PC-9 (cell line): ENCODE data around the gene PTPRG. TPM values are rescaled to one million over a fixed set of nuclear protein-coding genes. Genes with fewer than 3 reads are reported as not detected.

Experiments
- BruUV-seq: library from RNA; stranded (reverse); fragments of 400-500 nt; replicated peaks from 2 replicates; lab custom pipeline; 2021; lab: Mats Ljungman, UMichigan
- CTCF ChIA-PET: fragments of 300-600 bp; sonication (Branson Sonifier 250); formaldehyde crosslinking; loops from one replicate; lab custom pipeline; 2022; ENCODE audit warnings: antibody characterized with exemption; lab: Charles Lee
- POLR2A ChIA-PET: fragments of 300-600 bp; sonication (Branson Sonifier 250); formaldehyde crosslinking; loops from one replicate; lab custom pipeline; 2022; ENCODE audit warnings: antibody characterized with exemption; ENCODE audit not compliant: unreplicated experiment; lab: Charles Lee
- DNase-seq, 2 experiments: peaks; one replicate each; pipeline versions ENCODE4 v3.0.0 to v3.0.0-alpha.2; 2015 to 2022; ENCODE audit warnings: mixed read lengths in 1 of 2
- H2AFZ ChIP-seq: fragments of 200-600 bp; sonication (generic); 2 replicates; pipeline ENCODE4 v1.8.1; 2017; ENCODE audit warnings: antibody characterized with exemption
- H3F3A ChIP-seq: fragments of 200-600 bp; sonication (generic); 2 replicates; pipeline ENCODE4 v1.8.1; 2017; ENCODE audit warnings: antibody characterized with exemption, mild to moderate bottlenecking, low read depth; ENCODE audit not compliant: insufficient read depth
- H3K27ac ChIP-seq: fragments of 200-600 bp; sonication (generic); 2 replicates; pipeline ENCODE4 v1.6.1; 2016; ENCODE audit warnings: mixed run types
- H3K27me3 ChIP-seq: fragments of 200-600 bp; sonication (generic); 2 replicates; pipeline ENCODE4 v1.6.1; 2016; ENCODE audit warnings: low read depth, mixed run types; ENCODE audit not compliant: insufficient read depth
- H3K36me3 ChIP-seq: fragments of 200-600 bp; sonication (generic); 2 replicates; pipeline ENCODE4 v1.6.1; 2016; ENCODE audit warnings: low read depth, mixed run types
- H3K4me1 ChIP-seq: fragments of 200-600 bp; sonication (generic); replicated peaks from 2 replicates; pipeline ENCODE4 v1.6.1; 2016; ENCODE audit warnings: mixed run types; ENCODE audit not compliant: insufficient read depth
- H3K4me2 ChIP-seq: fragments of 200-600 bp; sonication (generic); 2 replicates; pipeline ENCODE4 v1.6.1; 2017; ENCODE audit warnings: mixed run types
- H3K4me3 ChIP-seq: fragments of 200-600 bp; sonication (generic); 2 replicates; pipeline ENCODE4 v1.6.1; 2016; ENCODE audit warnings: mixed run types
- H3K79me2 ChIP-seq: fragments of 200-600 bp; sonication (generic); 2 replicates; pipeline ENCODE4 v1.6.1; 2017; ENCODE audit warnings: low read depth, mixed run types
- H3K9me2 ChIP-seq: fragments of 200-600 bp; sonication (generic); 2 replicates; pipeline ENCODE4 v1.8.1; 2017; ENCODE audit warnings: mild to moderate bottlenecking; ENCODE audit not compliant: insufficient read depth
- H3K9me3 ChIP-seq: fragments of 200-600 bp; sonication (generic); 2 replicates; pipeline ENCODE4 v1.8.1; 2016; ENCODE audit warnings: low read depth; ENCODE audit not compliant: insufficient read depth
- H4K20me1 ChIP-seq: fragments of 200-600 bp; sonication (generic); 2 replicates; pipeline ENCODE4 v1.8.1; 2017; ENCODE audit not compliant: insufficient read depth
- EZH2 ChIP-seq: fragments of 200-600 bp; sonication (generic); IDR thresholded peaks from 2 replicates; pipeline ENCODE4 v1.8.0; 2017; ENCODE audit warnings: antibody characterized with exemption, low read depth
- intact Hi-C: fragments of 100-400 bp; cut with micrococcal nuclease; formaldehyde crosslinking; loops from one replicate; pipeline ENCODE4 v1.10.0; 2022; ENCODE audit not compliant: unreplicated experiment
- total RNA-seq: library from RNA; stranded (reverse); gene quantifications from 2 replicates; pipeline ENCODE4 v1.2.3, GENCODE V29; 2021
- TF ChIP-seq, protein P1 (sequence below): fragments of 200-600 bp; sonication (generic); conservative IDR thresholded peaks from 2 replicates; pipeline ENCODE4 v1.6.1; 2017; ENCODE audit warnings: mixed run types, antibody characterized with exemption, mild to moderate bottlenecking, moderate library complexity

Gene PTPRG
- total RNA-seq, 1 experiment from 2014 or later = 32.9 TPM

DNA sequence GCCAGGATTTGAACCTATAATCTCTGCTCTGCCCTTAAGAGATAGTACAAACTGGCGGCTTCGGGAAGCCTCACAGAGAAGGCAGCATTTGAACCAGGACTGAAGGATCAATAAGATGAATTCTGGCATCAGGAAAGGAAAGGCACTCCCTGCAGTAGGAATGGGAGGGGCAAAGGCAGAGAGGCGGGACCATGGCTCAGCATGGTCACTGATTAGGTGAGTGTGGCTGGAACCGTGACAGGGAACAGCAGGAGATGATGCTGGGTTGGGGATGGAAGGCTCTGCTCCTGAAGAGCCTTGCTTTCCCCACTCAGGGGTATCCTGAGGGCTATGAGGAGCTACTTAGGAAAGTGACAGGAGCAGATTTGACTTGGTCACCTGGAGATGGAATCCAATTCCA lies 653.5 kb downstream of the PTPRG start:
- no peak for TF ChIP-seq EZH2
- TF ChIP-seq, protein P1, sequence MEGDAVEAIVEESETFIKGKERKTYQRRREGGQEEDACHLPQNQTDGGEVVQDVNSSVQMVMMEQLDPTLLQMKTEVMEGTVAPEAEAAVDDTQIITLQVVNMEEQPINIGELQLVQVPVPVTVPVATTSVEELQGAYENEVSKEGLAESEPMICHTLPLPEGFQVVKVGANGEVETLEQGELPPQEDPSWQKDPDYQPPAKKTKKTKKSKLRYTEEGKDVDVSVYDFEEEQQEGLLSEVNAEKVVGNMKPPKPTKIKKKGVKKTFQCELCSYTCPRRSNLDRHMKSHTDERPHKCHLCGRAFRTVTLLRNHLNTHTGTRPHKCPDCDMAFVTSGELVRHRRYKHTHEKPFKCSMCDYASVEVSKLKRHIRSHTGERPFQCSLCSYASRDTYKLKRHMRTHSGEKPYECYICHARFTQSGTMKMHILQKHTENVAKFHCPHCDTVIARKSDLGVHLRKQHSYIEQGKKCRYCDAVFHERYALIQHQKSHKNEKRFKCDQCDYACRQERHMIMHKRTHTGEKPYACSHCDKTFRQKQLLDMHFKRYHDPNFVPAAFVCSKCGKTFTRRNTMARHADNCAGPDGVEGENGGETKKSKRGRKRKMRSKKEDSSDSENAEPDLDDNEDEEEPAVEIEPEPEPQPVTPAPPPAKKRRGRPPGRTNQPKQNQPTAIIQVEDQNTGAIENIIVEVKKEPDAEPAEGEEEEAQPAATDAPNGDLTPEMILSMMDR = no peak
- intact Hi-C loops = no loop called here

DNA sequence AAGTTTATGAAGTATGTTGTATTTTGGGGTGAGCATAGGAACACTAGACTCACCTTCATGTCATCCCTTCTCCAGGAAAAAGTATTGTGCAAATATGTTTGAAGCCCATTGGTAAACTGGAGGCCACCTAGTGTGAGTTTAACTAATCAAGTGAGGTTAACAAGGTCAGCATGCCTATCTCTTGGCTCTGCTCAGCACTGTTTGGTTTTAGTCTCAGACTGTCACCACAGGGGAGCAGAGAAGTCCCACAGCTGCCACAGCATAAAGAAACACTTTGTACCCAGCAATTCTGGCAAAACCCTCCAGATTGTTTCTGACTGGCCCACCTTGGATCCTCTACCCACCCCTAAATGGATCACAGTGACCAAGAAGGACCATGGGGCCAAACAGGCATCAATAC lies 659.2 kb downstream of the PTPRG start:
- TF ChIP-seq, protein P1 = no peak
- TF ChIP-seq EZH2 = no peak

More for the DNA sequence above, 653.5 kb downstream of the PTPRG start:
- Histone ChIP-seq H2AFZ (no peak overlapping the region), H3K27ac (no peak overlapping the region), H4K20me1 (no peaks in the 10 kb centered on the region), H3K36me3 (no peaks in the 10 kb centered on the region), H3F3A (no peaks in the 10 kb centered on the region), H3K27me3 (no peaks in the 10 kb centered on the region), H3K4me2 (no peak overlapping the region), H3K79me2 (no peaks in the 10 kb centered on the region), H3K4me1 (no peaks in the 10 kb centered on the region), H3K9me2 (no peaks in the 10 kb centered on the region), H3K4me3 (no peak overlapping the region), H3K9me3 (no peaks in the 10 kb centered on the region)
- CTCF ChIA-PET = no interaction called here
- no peak for DNase-seq
- POLR2A ChIA-PET = no interaction called here
- no TSS peak for BruUV-seq

DNA sequence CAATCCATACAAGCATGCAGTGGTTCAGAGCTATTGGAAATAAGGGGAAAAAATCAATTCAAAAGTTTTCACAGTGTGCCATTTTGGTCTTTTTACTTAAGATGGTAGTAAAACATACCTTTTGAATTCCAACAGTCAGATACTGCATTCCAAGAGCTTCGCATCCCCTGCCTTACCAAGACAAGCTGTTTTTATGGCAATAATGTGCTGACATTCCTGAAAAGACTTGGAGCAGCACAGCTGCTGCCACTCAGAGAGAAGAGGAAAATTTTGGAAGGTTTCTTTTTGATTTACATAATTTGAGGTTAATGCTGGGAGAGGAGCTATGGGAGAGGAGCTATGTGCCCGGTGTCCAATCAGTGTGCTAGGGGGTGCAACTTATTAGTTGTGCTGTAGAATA lies 663.7 kb downstream of the PTPRG start:
- Histone ChIP-seq H3F3A (no peaks in the 10 kb centered on the region), H3K9me3 (no peaks in the 10 kb centered on the region), H3K79me2 (no peaks in the 10 kb centered on the region), H3K9me2 (no peaks in the 10 kb centered on the region), H3K4me3 (no peak overlapping the region), H3K4me2 (no peak overlapping the region), H3K27ac (no peak overlapping the region), H3K36me3 (no peaks in the 10 kb centered on the region), H4K20me1 (no peaks in the 10 kb centered on the region), H2AFZ (no peak overlapping the region), H3K27me3 (no peaks in the 10 kb centered on the region), H3K4me1 (no peaks in the 10 kb centered on the region)
- POLR2A ChIA-PET = no interaction called here
- CTCF ChIA-PET = interaction anchor here (0.6 kb wide), 1 partner anchor 38 kb away, joined by 8 read pairs; no protein-coding TSS in a partner anchor
- intact Hi-C loops = no loop called here
- TF ChIP-seq, protein P1 = no peak
- no peak for TF ChIP-seq EZH2
- DNase-seq = no peak
- no TSS peak for BruUV-seq

More for the DNA sequence above, 659.2 kb downstream of the PTPRG start:
- POLR2A ChIA-PET = no interaction called here
- Histone ChIP-seq H3K36me3 (no peaks in the 10 kb centered on the region), H4K20me1 (no peaks in the 10 kb centered on the region), H3K4me2 (no peak overlapping the region), H3K4me3 (no peak overlapping the region), H3K9me2 (no peaks in the 10 kb centered on the region), H3K9me3 (no peaks in the 10 kb centered on the region), H3F3A (no peaks in the 10 kb centered on the region), H3K4me1 (no peaks in the 10 kb centered on the region), H3K27ac (no peak overlapping the region), H3K79me2 (no peaks in the 10 kb centered on the region), H2AFZ (no peak overlapping the region), H3K27me3 (no peaks in the 10 kb centered on the region)
- CTCF ChIA-PET = no interaction called here
- DNase-seq = no peak
- no TSS peak for BruUV-seq
- intact Hi-C loops = no loop called here
